Endometrial microvascular endothelial cells (primary cell): ENCODE results near the gene TTC3. TPM values are rescaled to one million over a fixed set of nuclear protein-coding genes. Genes with fewer than 3 reads are reported as not detected.
"Not testable (repeated sequence)": the region's sequence is repeated elsewhere in the genome, so short reads cannot be mapped to it uniquely, and the experiment has no call there.

ENCODE experiments used
- in situ Hi-C: cut with HindIII; loops from 2 replicates; pipeline ENCODE4 v1.10.0; 2017; ENCODE audit warnings: low sequenced_read_pairs, low pct_unique_long_range_greater_than_20kb; ENCODE audit errors: inconsistent ontology term
- total RNA-seq: library from RNA; depleted of rRNA; stranded (reverse); fragments of >200 nt; gene quantifications from one replicate; pipeline ENCODE4 v1.2.3, GENCODE V29; 2015; ENCODE audit errors: inconsistent ontology term

The TTC3 gene
- total RNA-seq, 1 donor from 2014 or later: 45.9 TPM

DNA sequence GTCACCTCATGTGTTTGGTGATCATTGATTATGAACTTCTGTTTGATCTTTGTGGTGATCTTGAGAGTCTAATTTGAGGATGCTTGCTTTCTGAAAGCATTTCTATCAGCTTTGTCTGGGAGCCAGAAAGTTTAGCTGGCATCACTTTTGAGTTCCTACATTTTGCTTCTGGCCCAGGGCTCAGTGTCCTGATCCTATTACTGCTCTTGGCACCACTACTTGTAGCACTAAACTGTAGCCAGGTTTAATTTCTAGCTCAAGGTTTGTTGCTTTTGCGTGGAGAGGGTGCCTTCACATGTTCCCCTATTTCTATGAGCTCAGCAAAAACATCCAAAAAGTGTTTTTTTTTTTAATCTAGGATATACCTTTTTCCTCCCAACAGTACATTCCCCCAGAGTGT, 9.3 kb downstream of the TTC3 start:
- in situ Hi-C loops: no loop called here

DNA sequence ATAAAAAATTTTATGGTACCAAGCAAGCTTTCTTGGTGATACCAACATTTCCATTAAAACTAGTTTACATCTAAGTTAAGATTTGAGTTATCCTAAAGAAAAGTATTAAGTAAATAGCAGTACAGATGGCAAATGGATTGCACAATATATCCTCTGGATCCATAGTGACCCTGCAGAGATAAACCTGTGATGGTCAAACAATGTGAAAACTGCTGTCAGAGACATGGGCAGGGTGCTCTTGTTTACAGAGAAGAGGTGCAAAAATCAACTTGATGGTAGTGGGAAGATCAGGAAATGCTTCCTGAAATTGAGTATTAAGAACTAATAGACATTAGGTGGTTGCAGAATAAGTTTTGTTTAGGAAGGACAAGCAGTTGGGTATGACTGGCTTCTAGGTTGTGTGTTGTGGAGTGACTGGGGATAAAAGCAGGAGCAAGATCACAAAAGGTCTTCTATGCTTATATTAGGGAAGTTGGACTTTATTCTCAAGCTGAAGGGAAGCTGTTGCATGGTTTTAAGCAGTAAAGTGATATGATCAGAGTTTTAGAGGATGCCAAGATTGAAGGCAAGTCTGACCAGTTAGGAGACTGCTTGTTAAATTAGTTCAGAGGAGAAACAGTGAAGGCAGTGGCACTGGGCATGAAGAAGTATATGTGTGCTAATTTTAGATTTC, 9.9 kb downstream of the TTC3 start:
- in situ Hi-C loops: no loop called here

DNA sequence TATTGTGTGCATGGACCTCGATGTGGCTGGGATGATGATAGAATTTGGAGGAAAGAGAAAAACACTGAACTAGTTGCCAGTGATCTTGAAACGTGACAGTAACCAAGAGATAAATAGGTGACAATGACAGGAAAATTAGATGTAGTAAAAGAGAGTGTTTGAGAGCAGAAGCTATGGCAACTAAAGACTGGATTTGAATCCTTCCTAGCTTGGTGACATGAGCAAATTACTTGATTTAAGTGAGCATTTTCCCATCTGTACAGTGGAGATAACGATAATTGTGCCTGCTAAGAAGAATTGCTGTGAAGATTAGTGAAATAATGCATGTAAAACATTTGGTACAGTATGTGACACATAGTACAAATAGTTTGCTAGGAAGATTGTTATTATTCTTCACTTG, 12.7 kb downstream of the TTC3 start:
- in situ Hi-C loops: no loop called here

DNA sequence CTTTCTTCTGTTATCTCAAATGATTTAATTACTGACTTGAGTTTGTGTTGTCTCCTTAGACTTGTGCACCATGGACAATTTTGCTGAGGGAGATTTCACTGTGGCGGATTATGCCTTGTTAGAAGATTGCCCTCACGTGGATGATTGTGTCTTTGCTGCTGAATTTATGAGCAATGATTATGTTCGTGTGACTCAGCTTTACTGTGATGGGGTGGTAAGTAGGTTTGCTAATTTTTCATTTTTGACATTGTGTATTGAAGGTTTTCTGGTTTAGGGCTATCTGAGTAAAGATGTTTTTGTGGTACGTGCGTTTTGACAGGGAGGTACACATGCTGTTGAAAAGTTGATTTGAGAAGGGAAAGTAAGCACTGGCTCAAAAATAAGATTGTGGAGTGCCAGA, 14.1 kb downstream of the TTC3 start:
- in situ Hi-C loops: no loop called here

DNA sequence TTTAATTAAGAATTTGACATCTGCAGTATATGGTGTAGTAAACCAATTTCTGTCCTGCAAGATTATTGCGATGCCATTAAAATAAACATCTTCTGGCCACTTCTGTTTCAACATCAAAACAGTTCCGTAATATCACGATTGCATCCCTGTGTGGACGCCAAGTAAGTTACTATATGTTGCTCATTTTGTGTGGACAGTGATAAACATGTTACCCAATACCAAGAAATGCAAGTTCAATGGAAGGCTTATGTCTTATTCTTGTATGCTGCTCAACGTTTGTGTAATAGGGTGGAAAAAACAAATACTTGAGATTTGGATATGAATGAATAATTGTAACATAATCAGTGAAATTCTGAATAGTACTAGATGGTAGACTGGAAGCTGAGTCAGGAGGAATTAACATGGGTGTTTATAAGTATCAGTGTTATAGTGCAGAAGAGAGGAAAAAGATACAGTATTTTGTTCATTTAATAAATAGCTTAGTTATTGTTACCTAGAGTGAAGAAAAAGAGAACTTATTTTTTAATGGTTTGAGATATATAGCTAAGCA, 15.2 kb downstream of the TTC3 start:
- in situ Hi-C loops: no loop called here

DNA sequence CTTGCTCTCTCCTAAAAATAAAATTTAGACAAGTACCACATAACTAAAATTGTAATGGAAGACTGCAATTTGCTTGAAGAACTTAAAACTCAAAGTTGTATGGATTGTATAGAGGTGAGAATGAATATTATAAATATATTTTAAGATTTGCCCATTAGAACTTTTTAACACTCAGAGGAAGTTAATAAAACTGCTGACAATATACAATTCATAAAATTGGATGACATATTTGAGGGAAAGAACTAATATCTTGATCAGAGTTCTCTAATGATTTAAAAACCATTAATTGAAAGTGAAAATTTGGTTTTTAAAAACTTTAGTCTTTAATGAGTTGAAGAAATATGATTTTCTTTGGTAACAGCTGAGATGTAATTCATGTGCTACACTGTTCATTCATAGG, 20.9 kb downstream of the TTC3 start:
- in situ Hi-C loops: no loop called here

DNA sequence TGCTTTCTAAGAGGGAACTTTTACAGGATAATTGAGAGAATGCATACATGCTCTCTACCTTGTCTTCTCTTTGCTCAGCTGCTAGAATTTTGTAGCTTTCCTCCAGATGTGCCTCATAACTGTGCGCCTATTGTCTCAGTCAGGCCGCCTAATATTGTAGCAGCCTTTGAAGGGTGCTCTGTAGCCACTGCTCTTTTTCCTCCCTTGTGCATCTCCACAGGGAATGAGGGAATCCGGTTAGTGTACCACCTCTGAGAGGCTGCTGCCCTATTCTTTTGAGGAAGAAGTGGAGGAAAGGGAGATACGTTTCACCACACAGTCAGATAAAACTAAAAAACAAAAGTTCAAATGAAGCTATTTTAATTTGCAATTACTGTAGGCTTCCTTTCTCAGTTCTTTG, 22.8 kb downstream of the TTC3 start:
- in situ Hi-C loops: no loop called here

DNA sequence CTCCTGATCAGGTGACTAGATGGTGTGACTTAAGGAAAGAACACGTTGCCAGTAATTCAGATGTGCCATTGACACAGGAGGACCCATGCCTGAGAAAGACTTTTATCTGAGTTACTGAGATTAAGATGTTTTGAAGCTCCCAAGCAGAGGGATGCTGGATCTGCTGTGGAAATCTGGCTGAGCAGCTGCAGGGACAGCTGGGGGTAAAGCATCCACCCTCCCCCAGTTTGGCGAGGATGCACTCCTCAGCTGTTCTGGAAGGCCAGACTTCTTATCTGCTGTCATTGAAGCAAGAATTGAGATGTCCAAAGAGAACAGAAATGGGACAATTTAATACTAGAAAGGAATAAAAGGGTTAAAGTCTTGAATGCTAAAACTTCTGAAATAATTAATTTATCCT, 25.7 kb downstream of the TTC3 start:
- in situ Hi-C loops: no loop called here

DNA sequence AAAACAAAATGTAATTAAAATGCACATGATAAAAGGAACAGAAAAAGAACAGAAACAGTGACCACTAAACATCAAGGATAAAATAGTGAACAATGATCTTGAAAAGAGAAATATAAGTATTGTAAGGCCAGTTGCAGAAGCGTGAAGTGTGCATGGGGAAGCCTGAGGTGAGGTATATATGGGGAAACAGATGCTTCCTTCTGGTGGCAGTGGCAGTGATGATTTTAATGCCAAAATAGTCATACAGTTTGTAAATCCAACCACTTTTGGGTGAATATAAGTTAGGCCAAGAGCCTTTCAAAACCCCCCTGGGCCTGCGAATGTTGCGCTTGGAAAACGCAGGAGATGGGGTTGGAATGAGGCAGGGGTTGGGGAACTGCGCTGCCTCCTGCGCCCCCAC, 27.3 kb downstream of the TTC3 start:
- in situ Hi-C loops: no loop called here

DNA sequence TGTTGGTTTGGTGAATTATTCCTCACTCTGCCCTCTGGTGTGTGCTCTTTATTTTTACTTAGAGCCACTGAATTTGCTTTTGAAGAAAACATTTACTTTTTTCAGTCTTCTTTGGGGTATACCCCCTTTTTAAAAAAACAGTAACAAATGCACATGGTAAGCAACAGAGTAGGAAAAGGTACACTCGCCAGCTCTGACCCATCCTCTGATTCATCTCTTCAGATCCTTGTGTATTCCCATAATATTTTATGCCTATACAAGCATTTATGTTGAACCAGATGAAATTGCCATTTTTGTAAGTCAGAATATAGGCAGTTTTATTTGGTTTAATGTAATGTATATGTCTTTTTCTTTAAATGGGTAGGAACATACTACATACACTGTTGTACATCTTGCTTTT, 28.3 kb downstream of the TTC3 start:
- in situ Hi-C loops: no loop called here

DNA sequence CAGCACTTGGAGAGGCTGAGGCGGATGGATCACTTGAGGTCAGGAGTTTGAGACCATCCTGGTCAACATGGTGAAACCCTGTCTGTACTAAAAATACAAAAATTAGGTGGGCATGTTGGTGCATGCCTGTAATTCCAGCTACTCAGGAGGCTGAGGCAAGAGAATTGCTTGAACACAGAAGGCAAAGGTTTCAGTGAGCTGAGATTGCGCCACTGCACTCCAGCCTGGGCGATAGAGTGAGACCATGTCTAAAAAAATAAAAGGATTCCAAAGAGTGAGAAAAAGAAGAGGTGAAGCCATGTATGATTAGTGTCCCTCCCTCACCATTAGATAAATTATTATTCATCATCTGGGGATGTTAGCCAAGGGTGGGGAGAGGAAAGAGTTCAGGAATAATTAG, 29.7 kb downstream of the TTC3 start:
- in situ Hi-C loops: not testable (repeated sequence)

DNA sequence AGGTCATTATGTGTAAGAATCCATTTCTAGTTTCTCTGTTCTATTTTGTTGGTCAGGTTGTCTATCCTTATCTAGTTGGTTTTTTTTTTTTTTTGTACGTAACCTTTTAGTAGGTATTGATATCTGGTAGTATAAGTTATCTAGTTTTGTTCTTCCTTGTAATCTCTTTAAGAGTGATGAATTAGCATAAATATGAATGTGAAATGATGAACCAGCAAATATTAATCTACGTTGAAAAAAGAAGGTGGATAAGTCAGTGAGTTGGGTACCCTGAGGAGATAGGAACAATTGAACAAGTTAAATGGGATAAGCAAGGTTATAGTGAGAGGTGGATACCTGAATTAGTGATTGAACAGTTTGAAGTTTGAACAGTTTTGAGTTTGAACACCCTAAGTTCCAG, 33.9 kb downstream of the TTC3 start:
- in situ Hi-C loops: no loop called here

DNA sequence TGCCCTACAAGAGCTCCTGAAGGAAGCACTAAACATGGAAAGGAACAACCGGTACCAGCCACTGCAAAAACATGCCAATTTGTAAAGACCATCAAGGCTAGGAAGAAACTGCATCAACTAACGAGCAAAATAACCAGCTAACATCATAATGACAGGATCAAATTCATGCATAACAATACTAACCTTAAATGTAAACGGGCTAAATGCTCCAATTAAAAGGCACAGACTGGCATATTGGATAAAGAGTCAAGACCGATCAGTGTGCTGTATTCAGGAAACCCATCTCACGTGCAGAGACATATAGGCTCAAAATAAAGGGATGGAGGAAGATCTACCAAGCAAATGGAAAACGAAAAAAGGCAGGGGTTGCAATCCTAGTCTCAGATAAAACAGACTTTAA, 38.0 kb downstream of the TTC3 start:
- in situ Hi-C loops: not testable (repeated sequence)

DNA sequence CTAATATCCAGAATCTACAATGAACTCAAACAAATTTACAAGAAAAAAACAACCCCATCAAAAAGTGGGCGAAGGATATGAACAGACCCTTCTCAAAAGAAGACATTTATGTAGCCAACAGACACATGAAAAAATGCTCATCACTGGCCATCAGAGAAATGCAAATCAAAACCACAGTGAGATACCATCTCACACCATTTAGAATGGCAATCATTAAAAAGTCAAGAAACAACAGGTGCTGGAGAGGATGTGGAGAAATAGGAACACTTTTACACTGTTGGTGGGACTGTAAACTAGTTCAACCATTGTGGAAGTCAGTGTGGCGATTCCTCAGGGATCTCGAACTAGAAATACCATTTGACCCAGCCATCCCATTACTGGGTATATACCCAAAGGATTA, 41.2 kb downstream of the TTC3 start:
- in situ Hi-C loops: not testable (repeated sequence)

DNA sequence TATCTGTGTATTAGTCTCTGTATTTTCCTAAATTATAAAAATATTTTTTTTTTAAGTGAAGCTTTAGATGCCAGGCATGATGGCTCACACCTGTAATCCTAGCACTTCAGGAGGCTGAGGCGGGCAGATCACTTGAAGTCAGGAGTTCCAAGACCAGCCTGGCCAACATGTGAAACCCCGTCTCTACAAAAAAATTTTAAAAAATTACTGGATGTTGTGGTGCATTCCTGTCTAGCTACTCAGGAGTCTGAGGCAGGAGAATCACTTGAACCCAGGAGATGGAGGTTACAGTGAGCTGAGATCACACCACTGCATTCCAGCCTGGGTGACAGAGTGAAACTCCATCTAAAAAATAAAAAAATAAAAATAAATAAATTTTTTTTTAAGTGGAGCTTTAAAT, 43.4 kb downstream of the TTC3 start:
- in situ Hi-C loops: not testable (repeated sequence)

DNA sequence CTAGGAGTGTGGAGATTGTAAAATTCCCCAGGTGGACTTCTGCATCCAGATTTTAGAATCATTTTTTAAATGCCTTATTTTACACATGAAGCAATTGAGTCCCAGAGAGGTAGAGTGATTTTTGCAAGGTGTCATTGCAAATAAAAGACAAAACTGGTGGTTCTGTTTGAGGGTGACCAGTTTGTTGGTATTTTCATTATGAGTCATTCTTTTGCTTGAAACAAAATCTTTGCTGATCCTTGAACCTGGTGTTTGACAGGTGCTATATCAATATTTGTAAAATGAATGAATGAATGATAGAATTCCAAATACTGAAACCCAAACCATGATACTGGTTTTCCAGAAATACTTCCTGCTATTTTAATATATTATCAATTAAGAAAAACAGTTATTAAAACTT, 44.1 kb downstream of the TTC3 start:
- in situ Hi-C loops: no loop called here

DNA sequence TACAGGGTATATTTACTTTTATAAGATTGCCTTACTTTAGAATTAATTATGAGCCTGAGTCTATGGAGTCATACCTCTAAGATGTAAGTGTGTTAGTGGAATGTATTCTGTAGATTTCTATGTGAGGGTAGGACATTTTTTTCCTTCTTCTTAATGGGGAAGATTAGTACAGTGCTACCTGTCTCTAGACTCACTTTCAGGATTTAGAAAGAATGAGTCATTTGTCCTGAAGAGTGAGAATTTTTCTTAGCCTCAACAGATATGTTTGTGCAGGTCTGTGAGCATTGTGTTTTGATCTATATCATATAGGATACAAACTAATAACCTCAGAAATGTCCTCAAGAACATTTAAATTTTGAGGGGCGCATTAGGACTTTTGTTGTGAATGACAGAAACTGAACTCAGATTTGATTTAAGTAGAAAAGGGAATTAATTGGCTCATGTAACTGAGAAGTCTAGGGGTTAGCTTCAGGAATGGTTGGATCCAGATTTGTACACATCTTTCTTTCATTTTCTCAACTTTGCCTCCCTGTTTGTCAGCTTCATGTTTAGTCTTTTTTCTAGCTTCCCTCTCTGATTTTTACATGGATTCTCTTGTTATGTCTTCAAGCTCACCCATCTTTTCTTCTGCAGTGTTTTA, 45.3 kb downstream of the TTC3 start:
- in situ Hi-C loops: no loop called here

DNA sequence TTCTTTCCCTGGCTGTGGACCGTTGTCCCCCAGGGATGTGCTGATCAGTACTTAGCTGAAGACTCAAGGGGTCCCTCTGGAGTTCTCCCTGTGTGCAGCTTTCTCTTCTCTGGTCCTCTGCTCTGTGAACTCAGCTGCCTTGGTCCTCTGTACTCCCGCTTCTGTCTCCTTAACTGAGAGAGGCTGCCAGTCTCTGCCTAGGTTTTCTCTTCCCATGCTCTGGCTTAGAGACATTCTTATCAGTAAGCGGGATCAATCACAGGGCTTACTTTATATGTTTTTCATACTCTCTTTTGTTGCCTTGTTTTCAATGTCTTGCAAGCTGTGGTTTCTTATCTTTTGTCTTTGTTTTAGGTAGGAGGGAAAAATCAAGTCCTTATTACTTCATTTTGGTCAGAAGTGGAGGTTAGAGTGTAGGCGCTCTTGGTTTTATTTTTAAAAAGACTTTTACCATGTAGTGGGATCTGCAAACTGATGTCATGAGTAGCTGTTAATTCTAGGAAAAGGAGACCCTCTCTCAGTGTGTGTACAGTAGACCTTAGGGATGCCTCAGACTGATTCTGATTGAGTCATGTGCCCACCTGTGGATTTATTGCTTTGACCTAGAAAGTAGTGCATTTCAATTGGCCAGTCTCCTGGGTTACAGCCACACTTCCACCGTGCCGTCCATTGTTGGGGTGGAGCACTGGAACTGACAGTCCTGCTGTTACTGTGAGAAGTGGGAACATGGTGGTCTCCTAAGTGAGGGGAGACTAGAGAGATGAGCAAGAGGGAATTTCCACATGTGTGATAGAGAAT, 46.6 kb downstream of the TTC3 start:
- in situ Hi-C loops: no loop called here

DNA sequence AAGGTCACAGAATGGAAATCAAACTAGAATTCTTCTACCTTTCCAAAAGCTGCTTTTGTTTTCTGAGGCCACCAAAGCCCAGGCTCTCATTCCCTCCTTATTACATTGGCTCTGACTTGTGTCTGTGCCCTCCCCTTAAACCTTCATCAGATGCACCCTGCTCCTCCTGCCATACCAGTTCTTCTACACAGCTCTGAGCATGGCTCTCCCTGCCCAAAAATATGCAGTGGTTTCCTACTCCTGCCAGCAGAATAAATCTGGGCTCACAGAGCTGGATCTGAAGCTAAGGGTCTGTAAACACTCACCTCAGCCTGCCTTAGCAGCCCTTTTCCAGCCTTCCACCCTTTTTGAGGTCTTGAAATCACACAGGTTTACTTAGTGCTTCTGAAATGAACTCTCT, 55.0 kb downstream of the TTC3 start:
- in situ Hi-C loops: no loop called here

DNA sequence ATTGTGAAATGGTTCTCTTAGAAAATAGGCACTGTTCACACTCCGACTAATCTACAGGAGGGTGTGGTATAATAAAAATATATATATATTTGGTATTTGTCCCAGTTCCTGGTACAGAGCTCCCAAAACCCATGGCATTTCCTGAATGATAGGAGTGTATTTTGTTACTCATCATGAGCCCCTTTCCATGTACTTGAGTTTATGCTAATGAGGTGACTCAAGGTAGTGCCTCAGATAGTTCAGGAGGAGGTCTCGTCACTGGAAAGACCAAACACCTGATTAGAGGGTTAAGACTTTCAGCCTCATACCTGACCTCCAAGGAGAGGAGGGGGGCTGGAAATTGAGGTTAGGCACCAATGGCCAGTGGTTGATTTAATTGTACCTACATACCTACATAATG, 57.9 kb downstream of the TTC3 start:
- in situ Hi-C loops: no loop called here
